HG03039 (cell line): ENCODE results near the gene GRAP.

Experiments
- ATAC-seq: cut with Tn5 transposase; IDR thresholded peaks from one replicate; pipeline ENCODE4 v1.9.1; 2021; ENCODE audit warnings: mild to moderate bottlenecking, moderate library complexity; ENCODE audit not compliant: unreplicated experiment

Gene GRAP

GRCh38 chr17:19004421-19005136 is 42.2 kb downstream of the GRAP start, which contains the start of gene FAM83G:
FAM83G (minus strand) TSS chr17:19004764; CDS start chr17:19004041, 723 bp downstream.
- ATAC-seq = peak; percentile 50

- peak; percentile 11 for ATAC-seq
These were observed 43.0 kb downstream of the GRAP start for GRCh38 chr17:19003543-19004420.

- ATAC-seq = no peak
These were observed 43.8 kb downstream of the GRAP start for GRCh38 chr17:19002805-19003542.

GRCh38 chr17:19001907-19002590 is 44.7 kb downstream of the GRAP start:
- no peak for ATAC-seq

- ATAC-seq = no peak
These were observed 46.0 kb downstream of the GRAP start for GRCh38 chr17:19000531-19001325.

- no peak for ATAC-seq
These were observed 46.8 kb downstream of the GRAP start for GRCh38 chr17:18999911-19000310.

- ATAC-seq = no peak
These were observed 47.4 kb downstream of the GRAP start for GRCh38 chr17:18999394-18999793.

GRCh38 chr17:18997650-18998196 is 49.0 kb downstream of the GRAP start:
- no peak for ATAC-seq

GRCh38 chr17:18996458-18996857 is 50.3 kb downstream of the GRAP start:
- no peak for ATAC-seq

- no peak for ATAC-seq
These were observed 51.5 kb downstream of the GRAP start for GRCh38 chr17:18995220-18995619.

- no peak for ATAC-seq
These were observed 52.1 kb downstream of the GRAP start for GRCh38 chr17:18994631-18995030.

- no peak for ATAC-seq
These were observed 52.7 kb downstream of the GRAP start for GRCh38 chr17:18993905-18994526.

GRCh38 chr17:18992454-18993130 is 54.2 kb downstream of the GRAP start:
- no peak for ATAC-seq

GRCh38 chr17:18991531-18992315 is 55.0 kb downstream of the GRAP start:
- ATAC-seq = no peak

- no peak for ATAC-seq
These were observed 56.4 kb downstream of the GRAP start for GRCh38 chr17:18990331-18990730.

GRCh38 chr17:18988546-18989173 is 58.1 kb downstream of the GRAP start:
- ATAC-seq = no peak

- ATAC-seq = no peak
These were observed 58.8 kb downstream of the GRAP start for GRCh38 chr17:18987862-18988545.
